ENCODE results near the gene TUT4. TPM values are rescaled to one million over a fixed set of nuclear protein-coding genes. Genes with fewer than 3 reads are reported as not detected.

TUT4 gene
- total RNA-seq, 1 experiment from 2014 or later: 67.4 TPM

GRCh38 chr1:52463891-52464290, 89.0 kb downstream of the TUT4 start:
- H3K4me3 ChIP-seq (ENCODE audit: low read depth in 2 of 2, low read length in 2 of 2): no peak overlapping the region
- ATAC-seq (no peak), DNase-seq (ENCODE audit: low read depth, low spot score) (no peak)
- no peaks in the 10 kb centered on the region for H3K9me3 ChIP-seq (ENCODE audit: control insufficient read depth, insufficient read depth, low read depth, low read length)
- intact Hi-C loops (cut with micrococcal nuclease; ENCODE audit: unreplicated experiment) (no loop called here), in situ Hi-C loops (cut with HindIII; ENCODE audit: low pct_unique_long_range_greater_than_20kb, low sequenced_read_pairs) (no loop called here)
- no peaks in the 10 kb centered on the region for H3K27me3 ChIP-seq (ENCODE audit: control insufficient read depth, insufficient read depth, low read length)
- no peak overlapping the region for H3K27ac ChIP-seq (ENCODE audit: low read length)
- POLR2A ChIA-PET: no interaction called here
- no peaks in the 10 kb centered on the region; the same call in 1 of the 2 replicates for H3K36me3 ChIP-seq (ENCODE audit: control insufficient read depth, insufficient read depth, low read length)
- CTCF ChIA-PET: interaction anchor here (0.5 kb wide), 1 partner anchor 159 kb away, joined by 5 read pairs; no protein-coding TSS in a partner anchor
- TF ChIP-seq POLR2AphosphoS5 (IDR thresholded peaks at IDR 0.05; ENCODE audit: low read depth, low read length) (no peak), SIN3A (IDR thresholded peaks at IDR 0.05; ENCODE audit: borderline replicate concordance, insufficient read depth, low read depth, low read length) (no peak), CTCF (IDR thresholded peaks at IDR 0.05) (no peak), REST (IDR thresholded peaks at IDR 0.05; ENCODE audit: insufficient read depth in 1 of 2, low read depth in 2 of 2, low read length in 1 of 2) (no peak), TCF7L2 (IDR thresholded peaks at IDR 0.05; ENCODE audit: low read depth, low read length) (no peak)
- H3K4me1 ChIP-seq (ENCODE audit: control insufficient read depth, insufficient read depth, low read length): no peaks in the 10 kb centered on the region
- no TSS peak for BruUV-seq (replicated peaks)

- Histone ChIP-seq H3K4me1 (ENCODE audit: control insufficient read depth, insufficient read depth, low read length) (no peaks in the 10 kb centered on the region), H3K9me3 (ENCODE audit: control insufficient read depth, insufficient read depth, low read depth, low read length) (no peaks in the 10 kb centered on the region), H3K4me3 (ENCODE audit: low read depth in 2 of 2, low read length in 2 of 2) (no peak overlapping the region), H3K27me3 (ENCODE audit: control insufficient read depth, insufficient read depth, low read length) (no peaks in the 10 kb centered on the region), H3K27ac (ENCODE audit: low read length) (no peak overlapping the region), H3K36me3 (ENCODE audit: control insufficient read depth, insufficient read depth, low read length) (no peaks in the 10 kb centered on the region; the same call in 1 of the 2 replicates)
- intact Hi-C loops (cut with micrococcal nuclease; ENCODE audit: unreplicated experiment) (no loop called here), in situ Hi-C loops (cut with HindIII; ENCODE audit: low pct_unique_long_range_greater_than_20kb, low sequenced_read_pairs) (no loop called here)
- CTCF ChIA-PET: no interaction called here
- ATAC-seq (no peak), DNase-seq (ENCODE audit: low read depth, low spot score) (no peak)
- POLR2A ChIA-PET: no interaction called here
- no TSS peak for BruUV-seq (replicated peaks)
- TF ChIP-seq POLR2AphosphoS5 (IDR thresholded peaks at IDR 0.05; ENCODE audit: low read depth, low read length) (no peak), SIN3A (IDR thresholded peaks at IDR 0.05; ENCODE audit: borderline replicate concordance, insufficient read depth, low read depth, low read length) (no peak), CTCF (IDR thresholded peaks at IDR 0.05) (no peak), TCF7L2 (IDR thresholded peaks at IDR 0.05; ENCODE audit: low read depth, low read length) (no peak), REST (IDR thresholded peaks at IDR 0.05; ENCODE audit: insufficient read depth in 1 of 2, low read depth in 2 of 2, low read length in 1 of 2) (no peak)
Observed at GRCh38 chr1:52461821-52462220, 91.1 kb downstream of the TUT4 start.

All from Panc1 (cell line).